Left renal pelvis (tissue), 4 donors: Measurements from ENCODE around the gene TP53I11. TPM values are rescaled to one million over a fixed set of nuclear protein-coding genes. Genes with fewer than 3 reads are reported as not detected.

Experiments used
- DNase-seq, 4 donors: peaks; one replicate each; pipeline ENCODE4 v3.0.0-alpha.2; 2013; ENCODE audit warnings: low read depth in 4 of 4, low spot score in 3 of 4
- polyA plus RNA-seq, 4 donors: library from polyadenylated mRNA; unstranded; fragments of 120-200 nt; gene quantifications; one replicate each; pipeline ENCODE4 v1.2.1, GENCODE V29; 2013; ENCODE audit not compliant: insufficient read length in 4 of 4

TP53I11 gene
- polyA plus RNA-seq, 4 donors = 59.1 to 79.2 (median 63.5) TPM

GRCh38 chr11:44917741-44918140, 32.9 kb downstream of the TP53I11 start:
- DNase-seq = no peak

- DNase-seq = no peak
Measured at GRCh38 chr11:44916801-44917385, 33.8 kb downstream of the TP53I11 start.

GRCh38 chr11:44916331-44916730, 34.4 kb downstream of the TP53I11 start:
- DNase-seq = no peak

GRCh38 chr11:44915621-44916020, 35.1 kb downstream of the TP53I11 start:
- DNase-seq = no peak

- DNase-seq = no peak
Measured at GRCh38 chr11:44915004-44915403, 35.7 kb downstream of the TP53I11 start.

- no peak for DNase-seq
Measured at GRCh38 chr11:44914105-44914504, 36.6 kb downstream of the TP53I11 start.

GRCh38 chr11:44913502-44913901, 37.2 kb downstream of the TP53I11 start:
- no peak for DNase-seq

GRCh38 chr11:44912270-44912987, 38.3 kb downstream of the TP53I11 start:
- DNase-seq = no peak

- DNase-seq = peak; percentile 68 to 85 (median 80)
Measured at GRCh38 chr11:44911029-44911814, 39.5 kb downstream of the TP53I11 start.

GRCh38 chr11:44910591-44910990, 40.1 kb downstream of the TP53I11 start:
- no peak for DNase-seq

GRCh38 chr11:44909557-44909956, 41.1 kb downstream of the TP53I11 start:
- DNase-seq = no peak

GRCh38 chr11:44906649-44907048, 44.0 kb downstream of the TP53I11 start:
- no peak for DNase-seq

- DNase-seq = no peak
Measured at GRCh38 chr11:44905131-44905866, 45.4 kb downstream of the TP53I11 start.

GRCh38 chr11:44904261-44905020, 46.2 kb downstream of the TP53I11 start:
- no peak for DNase-seq

GRCh38 chr11:44903518-44903917, 47.2 kb downstream of the TP53I11 start:
- no peak for DNase-seq

- no peak for DNase-seq
Measured at GRCh38 chr11:44903035-44903434, 47.6 kb downstream of the TP53I11 start.

- no peak for DNase-seq
Measured at GRCh38 chr11:44901786-44902185, 48.9 kb downstream of the TP53I11 start.

GRCh38 chr11:44901120-44901633, 49.5 kb downstream of the TP53I11 start:
- no peak for DNase-seq

- no peak for DNase-seq
Measured at GRCh38 chr11:44899959-44900358, 50.7 kb downstream of the TP53I11 start.
